K562 (cell line): ENCODE measurements around the gene CDK5RAP3. TPM values are rescaled to one million over a fixed set of nuclear protein-coding genes. Genes with fewer than 3 reads are reported as not detected.

Experiments
- ATAC-seq: fragments of 200-7000 bp; cut with Tn5 transposase; 3 replicates; pipeline ENCODE4 v1.9.1; 2020; ENCODE audit warnings: moderate library complexity
- BruUV-seq: library from RNA; stranded (reverse); fragments of 400-500 nt; replicated peaks from 2 replicates; lab custom pipeline; 2021; lab: Mats Ljungman, UMichigan
- CTCF ChIA-PET: fragments of 300-600 bp; formaldehyde crosslinking; extraction: SDS; loops from one replicate; lab custom pipeline; 2021; ENCODE audit warnings: low intra/inter-chr PET ratio; lab: Yijun Ruan, JAX
- POLR2A ChIA-PET: fragments of 300-600, 350-650 bp; sonication (Branson Sonifier 250); formaldehyde crosslinking; extraction: SDS; loops from one replicate; lab custom pipeline; 2021; ENCODE audit warnings: antibody characterized with exemption, inconsistent platforms; lab: Yijun Ruan, JAX
- DNase-seq, 4 experiments: peaks; one replicate each; pipeline versions ENCODE4 v3.0.0 to v3.0.0-alpha.2; 2011 to 2018; ENCODE audit warnings: low spot score in 3 of 4, mixed read lengths in 3 of 4; ENCODE audit errors: extremely low read depth in 1 of 4
- FAIRE-seq: peaks from 2 replicates; lab custom pipeline; 2011; peaks lifted over from hg19 to GRCh38; lab: Jason Lieb, UNC
- H2AFZ ChIP-seq: 2 replicates; pipeline ENCODE4 v1.6.0; 2011; ENCODE audit warnings: low read depth, low read length, control low read depth, inconsistent platforms
- H3K27ac ChIP-seq: fragments of 200-600 bp; 3 replicates; pipeline ENCODE4 v1.8.0; 2011; ENCODE audit warnings: low read depth, mild to moderate bottlenecking, control low read depth, inconsistent platforms, low read length, moderate library complexity, mixed read lengths; ENCODE audit errors: extremely low read depth
- H3K27me3 ChIP-seq, 2 experiments: fragments of 300-600 bp in 1 of 2; 2 replicates in 1 of 2; 3 replicates in 1 of 2; pipeline versions ENCODE4 v1.6.0 to v1.8.0; 2011; ENCODE audit warnings: inconsistent platforms in 2 of 2, low read length in 2 of 2, mild to moderate bottlenecking in 1 of 2, mixed read lengths in 1 of 2, moderate library complexity in 1 of 2; ENCODE audit not compliant: control insufficient read depth in 2 of 2, insufficient read depth in 2 of 2
- H3K36me3 ChIP-seq: fragments of 300-600 bp; 3 replicates; pipeline ENCODE4 v1.8.0; 2011; ENCODE audit warnings: mild to moderate bottlenecking, low read length, inconsistent platforms; ENCODE audit not compliant: control insufficient read depth, insufficient read depth
- H3K4me1 ChIP-seq, 2 experiments: fragments of 200-600 bp in 1 of 2; replicated peaks in 1 of 2; 2 replicates in 1 of 2; 3 replicates in 1 of 2; pipeline versions ENCODE4 v1.5.1 to v1.8.0; 2011; ENCODE audit warnings: inconsistent platforms in 2 of 2, low read length in 2 of 2, mild to moderate bottlenecking in 1 of 2, mixed read lengths in 1 of 2, moderate library complexity in 1 of 2; ENCODE audit not compliant: control insufficient read depth in 2 of 2, insufficient read depth in 2 of 2
- H3K4me2 ChIP-seq: 2 replicates; pipeline ENCODE4 v1.6.1; 2011; ENCODE audit warnings: low read length, control low read depth, inconsistent platforms, mixed read lengths; ENCODE audit not compliant: insufficient read depth
- H3K4me3 ChIP-seq: fragments of 200-600 bp; sonication (generic), shearing (Covaris generic); 2 replicates; pipeline ENCODE4 v1.5.1; 2016; ENCODE audit warnings: control low read depth, inconsistent platforms
- H3K79me2 ChIP-seq: fragments of 200-600 bp; 3 replicates; pipeline ENCODE4 v1.8.0; 2011; ENCODE audit warnings: low read length, inconsistent platforms; ENCODE audit not compliant: control insufficient read depth, insufficient read depth
- H3K9ac ChIP-seq, 2 experiments: 2 replicates each; pipeline versions ENCODE4 v1.6.0 to v1.6.1; 2011; ENCODE audit warnings: low read depth in 2 of 2, low read length in 2 of 2, control low read depth in 1 of 2, inconsistent platforms in 1 of 2, mild to moderate bottlenecking in 1 of 2, mixed read lengths in 1 of 2; ENCODE audit not compliant: insufficient read depth in 1 of 2
- H3K9me1 ChIP-seq: one replicate; pipeline ENCODE4 v1.6.0; 2011; ENCODE audit warnings: inconsistent platforms, mild to moderate bottlenecking, low read length, moderate library complexity; ENCODE audit not compliant: control insufficient read depth, insufficient read depth
- H3K9me3 ChIP-seq: replicated peaks from 2 replicates; pipeline ENCODE4 v1.5.1; 2011; ENCODE audit warnings: low read depth, low read length, inconsistent platforms; ENCODE audit not compliant: control insufficient read depth, insufficient read depth
- H4K20me1 ChIP-seq: replicated peaks from 2 replicates; pipeline ENCODE4 v1.6.1; 2011; ENCODE audit warnings: low read length, inconsistent platforms, mixed read lengths; ENCODE audit not compliant: control insufficient read depth, insufficient read depth
- ARID4B ChIP-seq: sonication (generic); formaldehyde crosslinking; IDR thresholded peaks from 2 replicates; pipeline ENCODE4 v1.8.0; 2022; ENCODE audit warnings: mild to moderate bottlenecking, missing genetic modification reagents
- E2F3 ChIP-seq: fragments of 250-450 bp; sonication (Bioruptor Pico); IDR thresholded peaks from 2 replicates; pipeline ENCODE4 v1.4.0; 2020; ENCODE audit warnings: mild to moderate bottlenecking
- HDAC2 ChIP-seq: fragments of 450-650 bp; IDR thresholded peaks from 2 replicates; pipeline ENCODE4 v1.6.1; 2016; ENCODE audit warnings: mild to moderate bottlenecking
- SRSF9 ChIP-seq: fragments of 200-400 bp; formaldehyde crosslinking; IDR thresholded peaks from 2 replicates; pipeline ENCODE4 v1.6.1; 2017; ENCODE audit warnings: low read depth, low read length, borderline replicate concordance
- TAL1 ChIP-seq: fragments of 450-650 bp; IDR thresholded peaks from 2 replicates; pipeline ENCODE4 v1.6.1; 2016; ENCODE audit warnings: mild to moderate bottlenecking
- TBL1XR1 ChIP-seq, 2 experiments: IDR thresholded peaks; 2 replicates each; pipeline ENCODE4 v1.6.1; 2012; ENCODE audit warnings: improper control_type of control experiment in 2 of 2, low read length in 2 of 2, mild to moderate bottlenecking in 1 of 2
- ZBTB7A ChIP-seq: IDR thresholded peaks from 2 replicates; pipeline ENCODE4 v1.6.1; 2011; ENCODE audit warnings: low read depth, mild to moderate bottlenecking, low read length, moderate library complexity, borderline replicate concordance; ENCODE audit not compliant: control insufficient read depth
- ZFP1 ChIP-seq: fragments of 450-650 bp; formaldehyde crosslinking; IDR thresholded peaks from 2 replicates; pipeline ENCODE4 v1.4.0; 2020; ENCODE audit warnings: mild to moderate bottlenecking, mixed read lengths
- ZFX ChIP-seq: sonication (generic); formaldehyde crosslinking; IDR thresholded peaks from 2 replicates; pipeline ENCODE4 v1.8.0; 2022; ENCODE audit warnings: mild to moderate bottlenecking, missing genetic modification reagents, moderate library complexity
- ZKSCAN1 ChIP-seq: fragments of 150-350 bp; IDR thresholded peaks from 2 replicates; pipeline ENCODE4 v1.6.1; 2016; ENCODE audit warnings: low read depth, low read length
- ZNF121 ChIP-seq: sonication (generic); formaldehyde crosslinking; conservative IDR thresholded peaks from 2 replicates; pipeline ENCODE4 v1.8.0; 2022; ENCODE audit warnings: missing genetic modification reagents
- ZNF444 ChIP-seq: fragments of 250-450 bp; sonication (Bioruptor Pico); IDR thresholded peaks from 2 replicates; pipeline ENCODE4 v1.4.0; 2020; ENCODE audit warnings: mild to moderate bottlenecking, moderate library complexity
- ZNF707 ChIP-seq: fragments of 250-450 bp; sonication (Bioruptor Pico); conservative IDR thresholded peaks from 2 replicates; pipeline ENCODE4 v1.8.0; 2022; ENCODE audit warnings: inconsistent platforms, mild to moderate bottlenecking, moderate library complexity
- WGBS: fragments of 100-300 bp; shearing (Covaris generic); methylation state at CpG from one replicate; pipeline ENCODE4 v1.1.6; 2016; ENCODE audit warnings: low coverage, mixed read lengths; ENCODE audit not compliant: insufficient coverage; ENCODE audit errors: missing lambda C conversion rate; 5-methylcytosine and 5-hydroxymethylcytosine counted together
- in situ Hi-C: fragments of 300-500 bp; cut with MboI; formaldehyde crosslinking; loops from 4 replicates; pipeline ENCODE4 v1.15.0; 2018; ENCODE audit warnings: inconsistent platforms, mixed read lengths
- intact Hi-C: fragments of 100-400 bp; cut with micrococcal nuclease; formaldehyde crosslinking; loops from 2 replicates; pipeline ENCODE4 v1.14.2; 2022
- polyA plus RNA-seq, 8 experiments: library from polyadenylated mRNA; depleted of rRNA in 4 of 8; stranded (reverse) in 5 of 8; unstranded in 3 of 8; fragments of >200 nt; fragmentation: Nextera tagmentation in 2 of 8; fragmentation: Illumina TruSeq in 1 of 8; extraction: Ambion mirVana in 2 of 8; extraction: Trizol in 1 of 8; gene quantifications; 2 replicates each; pipeline versions ENCODE4 v1.2.1 to v1.2.3, GENCODE V29; 2011 to 2014; ENCODE audit warnings: inconsistent platforms in 1 of 8, missing spikeins in 1 of 8
- total RNA-seq, 7 experiments: library from RNA; depleted of rRNA in 6 of 7; stranded (reverse); fragments of >200 nt in 6 of 7; fragmentation: Illumina TruSeq in 2 of 7; extraction: Trizol in 2 of 7; gene quantifications; 2 replicates each; pipeline versions ENCODE4 v1.2.1 to v1.2.3, GENCODE V29; 2011 to 2021; ENCODE audit warnings: low replicate concordance in 1 of 7
- TF ChIP-seq, protein P1 (sequence below), 2 experiments: IDR thresholded peaks; 2 replicates each; pipeline ENCODE4 v1.6.1; 2011; ENCODE audit warnings: borderline replicate concordance in 1 of 2, control low read depth in 1 of 2, low read depth in 1 of 2, low read length in 1 of 2, mild to moderate bottlenecking in 1 of 2, mixed read lengths in 1 of 2, moderate library complexity in 1 of 2; ENCODE audit not compliant: insufficient read depth in 1 of 2, insufficient read length in 1 of 2, poor library complexity in 1 of 2, severe bottlenecking in 1 of 2; ENCODE audit errors: extremely low read depth in 1 of 2
- TF ChIP-seq, protein P2 (sequence below), 3 experiments: IDR thresholded peaks in 2 of 3; conservative IDR thresholded peaks in 1 of 3; 2 replicates each; pipeline ENCODE4 v1.5.1; 2011 to 2012; ENCODE audit warnings: low read length in 3 of 3, mild to moderate bottlenecking in 3 of 3, control low read depth in 2 of 3, improper control_type of control experiment in 1 of 3, inconsistent platforms in 1 of 3, low read depth in 1 of 3, mixed read lengths in 1 of 3, moderate library complexity in 1 of 3; ENCODE audit not compliant: insufficient read depth in 2 of 3

CDK5RAP3 gene
- total and polyA plus RNA-seq, 9 of the 15 experiments (the other 6 are each of a cell fraction or from before 2014, with no cell fraction given) = 44.2 to 202 (median 91.5) TPM

DNA sequence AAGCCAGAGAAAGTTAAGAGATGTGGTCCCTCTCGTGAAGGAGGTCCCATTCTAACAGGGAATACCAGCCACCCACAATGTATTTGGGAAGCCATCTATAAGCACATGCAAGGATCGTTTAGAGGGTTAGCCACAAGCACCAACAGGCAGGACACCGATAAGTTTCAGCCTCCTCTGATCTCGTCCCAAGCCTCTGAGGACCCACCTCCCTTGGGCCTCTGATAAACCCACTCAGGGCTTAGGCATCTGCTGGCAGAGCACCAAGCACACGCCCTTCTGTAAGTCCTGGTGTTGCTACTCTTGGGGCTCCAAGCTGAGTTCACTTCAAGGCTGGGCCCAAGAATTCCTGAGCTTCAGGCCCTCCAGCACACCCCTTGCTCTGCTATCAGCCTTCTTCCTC is 35.0 kb upstream of the CDK5RAP3 start:
- DNase-seq = peak; percentile 72 to 93 (median 81)
- TF ChIP-seq, protein P1, sequence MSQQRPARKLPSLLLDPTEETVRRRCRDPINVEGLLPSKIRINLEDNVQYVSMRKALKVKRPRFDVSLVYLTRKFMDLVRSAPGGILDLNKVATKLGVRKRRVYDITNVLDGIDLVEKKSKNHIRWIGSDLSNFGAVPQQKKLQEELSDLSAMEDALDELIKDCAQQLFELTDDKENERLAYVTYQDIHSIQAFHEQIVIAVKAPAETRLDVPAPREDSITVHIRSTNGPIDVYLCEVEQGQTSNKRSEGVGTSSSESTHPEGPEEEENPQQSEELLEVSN (IDR thresholded peaks at IDR 0.05; ENCODE audit: borderline replicate concordance in 1 of 2, extremely low read depth in 1 of 2, insufficient read depth in 1 of 2, insufficient read length in 1 of 2, low read depth in 1 of 2, low read length in 1 of 2, poor library complexity in 1 of 2, severe bottlenecking in 1 of 2) = no peak
- TF ChIP-seq ZKSCAN1 (0 out of 2 replicates have a peak, but pooled peaks have one; percentile 29), E2F3 (CRISPR knock-in tag) (no peak), SRSF9 (no peak), TAL1 (peak; percentile 61), ZFX (no peak), ZNF121 (CRISPR knock-in tag) (no peak), ZNF707 (CRISPR knock-in tag) (no peak), ZBTB7A (peak; percentile 70; the same call in 1 of the 2 replicates), ARID4B (CRISPR knock-in tag) (no peak), ZNF444 (CRISPR knock-in tag) (no peak), ZFP1 (CRISPR knock-in tag) (no peak), HDAC2 (0 out of 2 replicates have a peak, but pooled peaks have one; percentile 23), TBL1XR1 (IDR thresholded peaks at IDR 0.05; ENCODE audit: low read length in 2 of 2) (peak in 1 of 2 experiments; percentile 34; a peak in 1 of 4 replicates)
- TF ChIP-seq, protein P2, sequence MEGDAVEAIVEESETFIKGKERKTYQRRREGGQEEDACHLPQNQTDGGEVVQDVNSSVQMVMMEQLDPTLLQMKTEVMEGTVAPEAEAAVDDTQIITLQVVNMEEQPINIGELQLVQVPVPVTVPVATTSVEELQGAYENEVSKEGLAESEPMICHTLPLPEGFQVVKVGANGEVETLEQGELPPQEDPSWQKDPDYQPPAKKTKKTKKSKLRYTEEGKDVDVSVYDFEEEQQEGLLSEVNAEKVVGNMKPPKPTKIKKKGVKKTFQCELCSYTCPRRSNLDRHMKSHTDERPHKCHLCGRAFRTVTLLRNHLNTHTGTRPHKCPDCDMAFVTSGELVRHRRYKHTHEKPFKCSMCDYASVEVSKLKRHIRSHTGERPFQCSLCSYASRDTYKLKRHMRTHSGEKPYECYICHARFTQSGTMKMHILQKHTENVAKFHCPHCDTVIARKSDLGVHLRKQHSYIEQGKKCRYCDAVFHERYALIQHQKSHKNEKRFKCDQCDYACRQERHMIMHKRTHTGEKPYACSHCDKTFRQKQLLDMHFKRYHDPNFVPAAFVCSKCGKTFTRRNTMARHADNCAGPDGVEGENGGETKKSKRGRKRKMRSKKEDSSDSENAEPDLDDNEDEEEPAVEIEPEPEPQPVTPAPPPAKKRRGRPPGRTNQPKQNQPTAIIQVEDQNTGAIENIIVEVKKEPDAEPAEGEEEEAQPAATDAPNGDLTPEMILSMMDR (IDR thresholded peaks at IDR 0.05 in 2 of 3, conservative IDR thresholded peaks at IDR 0.05 in 1 of 3; ENCODE audit: insufficient read depth in 2 of 3, low read depth in 1 of 3, low read length in 3 of 3) = no peak

More for the DNA sequence above, 35.0 kb upstream of the CDK5RAP3 start:
- Histone ChIP-seq H3K9ac (peak overlapping the region; percentile 39 to 69; a peak in 3 of 4 replicates), H3K79me2 (peaks cover 16% of the 10 kb centered on the region), H3K4me1 (peaks cover 52 to 64% of the 10 kb centered on the region in 2 experiments), H4K20me1 (no peaks in the 10 kb centered on the region), H3K4me3 (no peak overlapping the region; the same call in 1 of the 2 replicates), H3K4me2 (peak overlapping the region; percentile 74), H3K9me3 (no peaks in the 10 kb centered on the region), H3K9me1 (no peaks in the 10 kb centered on the region), H3K27me3 (no peaks in the 10 kb centered on the region), H3K27ac (peak overlapping the region; percentile 79), H3K36me3 (peaks cover 3% of the 10 kb centered on the region; the same call in 1 of the 3 replicates), H2AFZ (peak overlapping the region; percentile 70)
- ATAC-seq = peak; percentile 78
- BruUV-seq = no TSS peak
- in situ Hi-C loops (no loop called here), intact Hi-C loops (no loop called here)
- POLR2A ChIA-PET = interaction anchor here (0.6 to 1.5 kb wide), 5 partner anchors 9 to 112 kb away, joined by 3 to 4 read pairs (median 3); partner anchors contain the start of gene NFE2L1
- peak; percentile 96 for FAIRE-seq
- CTCF ChIA-PET = no interaction called here
- WGBS = 3% methylated on average over 5 of the region's 5 CpGs
